ENCODE results near the gene OAS3. TPM values are rescaled to one million over a fixed set of nuclear protein-coding genes. Genes with fewer than 3 reads are reported as not detected.

The OAS3 gene
- total RNA-seq, 2 experiments from 2014 or later: 260 to 265 TPM

DNA sequence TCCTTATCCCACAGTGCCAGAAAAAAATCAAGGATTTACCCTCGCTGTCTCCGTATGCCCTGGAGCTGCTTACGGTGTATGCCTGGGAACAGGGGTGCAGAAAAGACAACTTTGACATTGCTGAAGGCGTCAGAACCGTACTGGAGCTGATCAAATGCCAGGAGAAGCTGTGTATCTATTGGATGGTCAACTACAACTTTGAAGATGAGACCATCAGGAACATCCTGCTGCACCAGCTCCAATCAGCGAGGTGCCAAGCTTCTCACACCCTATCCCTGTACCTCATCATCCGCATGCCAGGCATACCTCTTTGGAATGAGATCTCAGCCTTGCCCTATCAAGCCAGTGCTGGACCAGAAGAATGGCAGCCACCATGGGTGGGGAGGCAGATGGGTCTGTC lies 59.2 kb downstream of the OAS3 start:
- Mint-ChIP-seq H3K36me3 (ENCODE audit: low read depth) (peaks cover 94% of the 10 kb centered on the region), H3K9me3 (peaks cover 2% of the 10 kb centered on the region), H3K4me1 (peaks cover 19% of the 10 kb centered on the region), H3K4me3 (no peak overlapping the region), H3K27me3 (no peaks in the 10 kb centered on the region), H3K27ac (no peak overlapping the region)
- ChIA-PET CTCF (interaction anchor here (2.4 kb wide), 1 partner anchor 11 kb away, joined by 7 read pairs; no protein-coding TSS in a partner anchor), POLR2A (interaction anchor here (0.7 to 1.6 kb wide), 2 partner anchors 19 to 91 kb away, joined by 3 to 4 read pairs; partner anchors contain the start of genes OAS1 and OAS2)
- no peak for DNase-seq

DNA sequence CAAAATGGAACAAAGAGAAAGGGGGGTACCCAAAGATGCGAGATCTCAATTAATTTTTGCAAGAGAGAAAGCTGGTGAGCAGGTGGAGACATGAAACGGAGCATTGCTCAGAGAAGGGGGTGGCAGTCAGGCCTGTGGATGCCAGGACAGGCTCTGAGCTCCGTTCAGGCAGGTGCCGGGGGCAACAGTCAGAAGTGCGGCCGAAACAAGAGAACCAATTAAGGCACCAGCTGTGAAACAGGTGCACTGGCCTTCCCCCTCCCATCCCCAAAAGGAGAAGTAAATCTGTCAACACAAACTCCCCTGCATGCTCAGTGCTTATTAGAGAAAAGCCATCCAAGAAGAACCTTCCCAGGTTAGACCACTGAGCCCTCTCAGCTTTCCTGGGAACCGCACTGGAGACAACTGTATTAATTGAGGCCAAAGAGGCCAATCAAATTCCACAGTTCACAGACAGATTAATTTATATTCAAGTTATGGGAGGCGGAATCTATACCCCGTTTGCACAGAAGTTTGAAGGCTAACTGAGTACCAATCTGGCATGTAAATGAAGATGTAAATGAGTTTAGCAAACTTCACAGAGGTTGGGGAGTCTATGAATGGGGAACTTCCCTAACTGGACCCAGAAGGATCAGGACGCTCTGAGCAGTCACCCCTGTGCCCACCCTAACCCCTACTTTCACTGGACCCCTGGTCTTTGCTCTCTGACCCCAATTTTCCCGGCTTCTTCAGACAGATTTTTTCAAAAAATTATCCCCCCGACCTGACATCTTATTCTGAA lies 60.9 kb downstream of the OAS3 start:
- POLR2A ChIA-PET: no interaction called here
- no peaks in the 10 kb centered on the region for H3K9me3 Mint-ChIP-seq
- CTCF ChIA-PET: interaction anchor here (2.4 kb wide), 1 partner anchor 9 kb away, joined by 7 read pairs; no protein-coding TSS in a partner anchor
- no peak for DNase-seq
- no peak overlapping the region for H3K4me3 Mint-ChIP-seq
- H3K27me3 Mint-ChIP-seq: no peaks in the 10 kb centered on the region
- peaks cover 94% of the 10 kb centered on the region for H3K36me3 Mint-ChIP-seq (ENCODE audit: low read depth)
- H3K4me1 Mint-ChIP-seq: peaks cover 6% of the 10 kb centered on the region
- H3K27ac Mint-ChIP-seq: peak overlapping the region; percentile 23

DNA sequence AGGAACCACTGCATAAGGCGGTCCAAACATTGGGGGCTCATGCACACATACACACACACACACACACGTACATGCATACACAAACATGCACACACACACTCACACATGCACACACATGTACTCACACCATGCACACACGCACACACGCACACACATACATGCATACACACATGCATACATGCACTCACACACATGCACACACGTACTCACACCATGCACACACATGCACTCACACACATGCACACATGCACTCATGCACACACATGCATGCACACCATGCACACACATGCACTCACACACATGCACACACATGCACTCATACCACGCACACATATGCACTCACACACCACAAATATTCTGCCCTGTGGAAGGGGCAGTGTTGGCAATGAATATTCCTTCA lies 62.2 kb downstream of the OAS3 start:
- H3K36me3 Mint-ChIP-seq (ENCODE audit: low read depth): peaks cover 96% of the 10 kb centered on the region
- POLR2A ChIA-PET: no interaction called here
- CTCF ChIA-PET: no interaction called here
- no peaks in the 10 kb centered on the region for H3K9me3 Mint-ChIP-seq
- H3K4me1 Mint-ChIP-seq: peaks cover 2% of the 10 kb centered on the region
- H3K27ac Mint-ChIP-seq: no peak overlapping the region
- H3K4me3 Mint-ChIP-seq: no peak overlapping the region
- DNase-seq: no peak
- no peaks in the 10 kb centered on the region for H3K27me3 Mint-ChIP-seq

DNA sequence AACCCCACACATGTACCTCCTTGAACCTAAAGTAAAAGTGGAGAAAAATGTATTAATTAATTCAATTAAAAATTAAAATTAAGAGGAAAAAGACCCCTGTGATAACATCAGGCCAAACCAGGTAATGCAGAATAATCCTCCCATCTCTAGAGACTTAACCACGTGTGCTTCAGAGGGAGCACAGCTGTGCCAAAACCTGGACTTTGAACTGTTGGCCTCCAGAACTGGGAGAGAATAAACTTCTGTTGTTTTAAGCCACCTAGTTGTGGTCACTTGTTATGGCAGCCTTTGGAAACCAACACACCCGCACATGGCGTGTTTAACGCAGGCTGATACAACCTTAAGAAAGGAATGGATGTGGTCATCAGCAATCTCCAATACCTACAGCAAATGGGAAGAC lies 63.9 kb downstream of the OAS3 start:
- no peak for DNase-seq
- Mint-ChIP-seq H3K9me3 (no peaks in the 10 kb centered on the region), H3K27ac (no peak overlapping the region), H3K4me1 (peaks cover 2% of the 10 kb centered on the region), H3K4me3 (no peak overlapping the region), H3K27me3 (no peaks in the 10 kb centered on the region), H3K36me3 (ENCODE audit: low read depth) (peaks cover 93% of the 10 kb centered on the region)
- CTCF ChIA-PET: interaction anchor here (1.0 kb wide), 1 partner anchor 10 kb away, joined by 13 read pairs; no protein-coding TSS in a partner anchor
- POLR2A ChIA-PET: no interaction called here

DNA sequence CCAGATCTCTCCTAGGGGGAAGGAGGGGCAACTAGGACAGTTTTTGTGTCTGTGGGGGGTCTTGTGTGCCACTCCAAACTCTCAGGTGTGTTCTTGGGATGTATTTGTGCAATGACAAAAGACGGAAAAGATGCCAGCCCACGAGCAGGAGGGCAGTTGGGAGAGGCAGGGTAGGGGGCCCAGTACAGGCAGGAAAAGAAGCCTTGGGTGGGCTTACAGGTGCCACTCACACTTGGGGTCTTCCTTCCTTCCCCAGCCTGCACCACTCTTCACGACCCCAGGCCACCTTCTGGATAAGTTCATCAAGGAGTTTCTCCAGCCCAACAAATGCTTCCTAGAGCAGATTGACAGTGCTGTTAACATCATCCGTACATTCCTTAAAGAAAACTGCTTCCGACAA lies 64.4 kb downstream of the OAS3 start:
- ChIA-PET POLR2A (no interaction called here), CTCF (no interaction called here)
- Mint-ChIP-seq H3K27ac (no peak overlapping the region), H3K4me1 (peaks cover 2% of the 10 kb centered on the region), H3K36me3 (ENCODE audit: low read depth) (peaks cover 93% of the 10 kb centered on the region), H3K4me3 (no peak overlapping the region), H3K9me3 (no peaks in the 10 kb centered on the region), H3K27me3 (no peaks in the 10 kb centered on the region)
- DNase-seq: no peak

DNA sequence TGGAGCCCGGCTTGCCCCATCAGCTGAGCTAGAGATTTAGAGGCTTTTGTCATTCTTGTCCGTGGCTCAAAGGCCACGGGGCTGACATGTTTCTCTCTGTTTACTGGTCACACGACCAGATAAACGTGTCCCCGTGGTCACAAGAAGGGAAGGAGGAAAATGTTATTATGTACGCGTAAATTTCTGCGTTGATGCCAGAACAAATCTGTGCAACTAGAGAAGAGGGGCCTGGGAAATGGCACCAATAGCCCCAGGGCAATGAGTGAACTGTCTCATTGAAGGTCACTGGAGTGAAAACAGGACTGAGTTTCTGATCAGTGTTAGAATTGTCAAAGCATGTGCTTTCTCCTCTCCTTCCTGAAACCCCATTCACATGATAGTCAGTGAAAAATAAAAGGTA lies 65.4 kb downstream of the OAS3 start:
- no peak overlapping the region for H3K27ac Mint-ChIP-seq
- H3K36me3 Mint-ChIP-seq (ENCODE audit: low read depth): peaks cover 91% of the 10 kb centered on the region
- no peaks in the 10 kb centered on the region for H3K27me3 Mint-ChIP-seq
- DNase-seq: no peak
- H3K9me3 Mint-ChIP-seq: no peaks in the 10 kb centered on the region
- H3K4me3 Mint-ChIP-seq: no peak overlapping the region
- H3K4me1 Mint-ChIP-seq: peaks cover 1% of the 10 kb centered on the region
- POLR2A ChIA-PET: no interaction called here
- CTCF ChIA-PET: no interaction called here

DNA sequence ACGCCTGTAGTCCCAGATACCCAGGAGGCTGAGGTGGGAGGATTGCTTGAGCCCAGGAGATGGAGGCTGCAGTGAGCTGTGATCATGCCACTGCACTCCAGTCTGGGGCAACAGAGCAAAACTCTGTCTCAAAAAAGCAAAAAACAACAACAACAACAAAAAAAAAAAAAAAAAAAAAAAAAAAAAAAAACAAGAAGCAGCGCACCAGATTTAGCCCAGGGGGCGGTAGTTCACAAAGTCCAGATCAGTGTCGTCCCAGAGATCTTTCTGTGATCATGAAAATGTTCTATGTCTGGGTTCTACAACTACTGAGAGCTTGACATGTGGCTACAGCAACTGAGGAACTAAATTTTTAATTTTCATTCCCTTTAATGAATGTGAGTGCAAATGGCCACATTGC lies 67.5 kb downstream of the OAS3 start:
- H3K27ac Mint-ChIP-seq: no peak overlapping the region
- ChIA-PET POLR2A (no interaction called here), CTCF (interaction anchor here (0.6 to 0.8 kb wide), 5 partner anchors 10 to 356 kb away, joined by 3 to 4 read pairs (median 3); no protein-coding TSS in a partner anchor)
- no peak overlapping the region for H3K4me3 Mint-ChIP-seq
- H3K4me1 Mint-ChIP-seq: no peaks in the 10 kb centered on the region
- no peak for DNase-seq
- H3K9me3 Mint-ChIP-seq: peaks cover 4% of the 10 kb centered on the region
- no peaks in the 10 kb centered on the region for H3K27me3 Mint-ChIP-seq
- H3K36me3 Mint-ChIP-seq (ENCODE audit: low read depth): peaks cover 91% of the 10 kb centered on the region

DNA sequence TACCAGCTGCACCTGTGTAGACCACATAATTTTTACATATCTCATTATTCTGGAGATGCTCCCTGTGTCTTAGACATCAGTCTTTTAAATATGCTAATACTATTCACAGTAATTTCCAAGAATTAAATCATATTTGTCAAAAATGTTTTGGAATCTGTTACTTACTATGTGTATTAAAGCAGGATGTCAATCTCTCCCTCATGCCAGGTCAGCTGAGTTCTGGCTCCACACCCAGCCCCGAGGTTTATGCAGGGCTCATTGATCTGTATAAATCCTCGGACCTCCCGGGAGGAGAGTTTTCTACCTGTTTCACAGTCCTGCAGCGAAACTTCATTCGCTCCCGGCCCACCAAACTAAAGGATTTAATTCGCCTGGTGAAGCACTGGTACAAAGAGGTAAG lies 67.9 kb downstream of the OAS3 start:
- no peaks in the 10 kb centered on the region for H3K27me3 Mint-ChIP-seq
- peaks cover 93% of the 10 kb centered on the region for H3K36me3 Mint-ChIP-seq (ENCODE audit: low read depth)
- H3K4me3 Mint-ChIP-seq: no peak overlapping the region
- H3K4me1 Mint-ChIP-seq: no peaks in the 10 kb centered on the region
- peaks cover 6% of the 10 kb centered on the region for H3K9me3 Mint-ChIP-seq
- DNase-seq: no peak
- CTCF ChIA-PET: interaction anchor here (0.6 to 0.8 kb wide), 4 partner anchors 10 to 63 kb away, joined by 3 read pairs; no protein-coding TSS in a partner anchor
- H3K27ac Mint-ChIP-seq: no peak overlapping the region
- POLR2A ChIA-PET: no interaction called here

DNA sequence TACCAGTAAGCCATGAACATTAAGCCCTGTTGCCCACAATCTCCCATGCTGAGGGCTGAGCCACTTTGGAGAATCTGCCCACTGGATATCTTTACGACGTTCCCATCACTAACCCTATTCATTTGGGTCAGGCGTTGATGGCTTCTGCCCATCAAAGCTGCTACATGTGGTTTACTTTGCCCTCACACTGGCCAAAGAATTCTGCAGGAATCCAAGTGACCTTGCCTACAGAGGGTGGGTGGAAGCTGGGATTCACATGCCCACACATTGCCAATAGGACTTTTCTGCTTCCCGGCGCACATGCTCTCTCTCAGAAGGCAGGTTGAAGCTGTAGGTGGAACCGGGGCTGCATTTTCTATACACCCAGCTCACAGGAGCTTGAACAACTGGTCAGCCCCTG lies 68.4 kb downstream of the OAS3 start:
- peaks cover 6% of the 10 kb centered on the region for H3K9me3 Mint-ChIP-seq
- H3K36me3 Mint-ChIP-seq (ENCODE audit: low read depth): peaks cover 94% of the 10 kb centered on the region
- H3K27me3 Mint-ChIP-seq: no peaks in the 10 kb centered on the region
- no peak overlapping the region for H3K4me3 Mint-ChIP-seq
- POLR2A ChIA-PET: no interaction called here
- DNase-seq: no peak
- CTCF ChIA-PET: interaction anchor here (0.8 to 1.2 kb wide), 2 partner anchors 10 to 14 kb away, joined by 3 to 7 read pairs; no protein-coding TSS in a partner anchor
- H3K4me1 Mint-ChIP-seq: no peaks in the 10 kb centered on the region
- no peak overlapping the region for H3K27ac Mint-ChIP-seq

DNA sequence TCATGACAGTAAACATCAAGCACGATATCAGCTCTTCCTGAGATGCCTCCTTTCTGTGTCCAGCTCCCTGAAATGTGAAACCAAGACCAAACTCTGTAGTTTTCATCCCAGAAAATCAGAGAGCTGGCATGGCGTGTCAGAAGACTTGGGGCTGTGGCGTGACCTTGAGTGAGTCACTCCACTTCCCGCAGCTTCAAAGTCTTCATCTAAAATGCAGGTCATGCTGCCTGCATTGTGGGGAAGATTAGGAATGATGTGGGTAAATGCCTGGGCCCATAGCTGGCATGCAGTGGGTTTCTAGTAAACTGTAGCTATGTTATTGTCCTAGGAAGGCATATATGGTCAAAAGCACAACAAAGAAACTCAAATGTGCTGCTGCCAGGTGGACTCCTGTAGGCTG lies 68.9 kb downstream of the OAS3 start:
- H3K4me1 Mint-ChIP-seq: no peaks in the 10 kb centered on the region
- CTCF ChIA-PET: interaction anchor here (0.7 to 2.1 kb wide), 3 partner anchors 9 to 23 kb away, joined by 3 to 7 read pairs (median 7); no protein-coding TSS in a partner anchor
- POLR2A ChIA-PET: no interaction called here
- H3K27ac Mint-ChIP-seq: no peak overlapping the region
- H3K36me3 Mint-ChIP-seq (ENCODE audit: low read depth): peaks cover 94% of the 10 kb centered on the region
- H3K27me3 Mint-ChIP-seq: no peaks in the 10 kb centered on the region
- H3K9me3 Mint-ChIP-seq: peaks cover 6% of the 10 kb centered on the region
- no peak for DNase-seq
- no peak overlapping the region for H3K4me3 Mint-ChIP-seq

DNA sequence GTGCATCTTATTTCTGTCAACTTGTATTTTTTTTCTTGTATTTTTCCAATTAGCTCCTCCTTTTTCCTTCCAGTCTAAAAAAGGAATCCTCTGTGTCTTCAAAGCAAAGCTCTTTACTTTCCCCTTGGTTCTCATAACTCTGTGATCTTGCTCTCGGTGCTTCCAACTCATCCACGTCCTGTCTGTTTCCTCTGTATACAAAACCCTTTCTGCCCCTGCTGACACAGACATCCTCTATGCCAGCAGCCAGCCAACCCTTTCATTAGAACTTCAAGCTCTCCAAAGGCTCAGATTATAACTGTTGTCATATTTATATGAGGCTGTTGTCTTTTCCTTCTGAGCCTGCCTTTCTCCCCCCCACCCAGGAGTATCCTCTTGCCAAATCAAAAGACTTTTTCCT lies 72.4 kb downstream of the OAS3 start:
- ChIA-PET POLR2A (no interaction called here), CTCF (interaction anchor here (2.1 kb wide), 1 partner anchor 18 kb away, joined by 11 read pairs; no protein-coding TSS in a partner anchor)
- Mint-ChIP-seq H3K4me3 (no peak overlapping the region), H3K9me3 (peaks cover 6% of the 10 kb centered on the region), H3K4me1 (no peaks in the 10 kb centered on the region), H3K27ac (no peak overlapping the region), H3K27me3 (no peaks in the 10 kb centered on the region), H3K36me3 (ENCODE audit: low read depth) (peaks cover 70% of the 10 kb centered on the region)
- DNase-seq: no peak

DNA sequence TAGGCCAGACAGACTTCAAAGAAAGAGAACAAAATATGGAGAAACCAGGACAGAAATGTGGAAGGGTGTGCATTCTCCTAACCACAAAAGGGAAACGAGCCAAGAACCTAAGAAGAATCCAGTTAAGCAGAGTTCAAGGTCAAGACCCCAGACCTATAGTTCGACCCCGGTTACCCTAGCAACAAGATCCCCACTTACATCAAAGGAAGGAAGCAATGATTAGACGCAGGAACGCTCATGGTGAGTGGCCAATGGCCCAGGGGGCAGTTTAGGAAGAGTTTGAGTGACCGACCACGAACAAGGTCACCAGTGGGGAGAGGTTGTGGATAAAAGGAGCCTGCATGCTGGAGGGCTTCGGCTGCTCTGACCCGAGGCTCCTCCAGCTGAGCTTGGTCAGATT lies 76.3 kb downstream of the OAS3 start:
- Mint-ChIP-seq H3K27me3 (no peaks in the 10 kb centered on the region), H3K27ac (no peak overlapping the region), H3K9me3 (peaks cover 6% of the 10 kb centered on the region), H3K36me3 (ENCODE audit: low read depth) (peaks cover 34% of the 10 kb centered on the region), H3K4me1 (no peaks in the 10 kb centered on the region), H3K4me3 (no peak overlapping the region)
- DNase-seq: no peak
- ChIA-PET CTCF (no interaction called here), POLR2A (interaction anchor here (0.9 kb wide), 1 partner anchor 452 kb away, joined by 3 read pairs; no protein-coding TSS in a partner anchor)

DNA sequence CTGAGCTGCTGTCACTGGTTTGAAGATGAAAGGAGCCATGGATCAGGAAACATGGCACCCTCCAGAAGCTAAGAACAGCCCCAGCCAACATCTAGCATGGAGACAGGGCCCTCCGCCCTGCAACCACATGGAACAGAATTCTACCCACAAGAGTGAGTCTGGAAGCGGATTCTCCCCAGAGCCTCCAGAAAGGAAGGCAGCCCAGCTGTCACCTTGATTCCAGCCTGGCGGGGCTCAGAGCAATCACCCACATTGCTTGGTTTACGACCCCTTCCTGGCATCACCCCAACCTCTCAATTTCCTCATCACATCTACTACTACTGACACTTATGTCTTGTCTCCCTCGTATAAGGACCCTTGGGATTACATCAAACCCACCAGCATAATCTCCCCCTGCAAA lies 78.5 kb downstream of the OAS3 start:
- H3K27ac Mint-ChIP-seq: no peak overlapping the region
- H3K4me1 Mint-ChIP-seq: peaks cover 4% of the 10 kb centered on the region
- H3K27me3 Mint-ChIP-seq: peaks cover 8% of the 10 kb centered on the region
- H3K4me3 Mint-ChIP-seq: no peak overlapping the region
- H3K9me3 Mint-ChIP-seq: no peaks in the 10 kb centered on the region
- H3K36me3 Mint-ChIP-seq (ENCODE audit: low read depth): peaks cover 12% of the 10 kb centered on the region
- ChIA-PET CTCF (interaction anchor here (0.9 to 1.0 kb wide), 2 partner anchors 11 to 24 kb away, joined by 3 to 4 read pairs; no protein-coding TSS in a partner anchor), POLR2A (interaction anchor here (1.1 kb wide), 1 partner anchor 8 kb away, joined by 3 read pairs; no protein-coding TSS in a partner anchor)
- no peak for DNase-seq

Data from activated CD4-positive, alpha-beta memory T cell treated with anti-CD3 and anti-CD28 coated beads, Interleukin-2, amount 10 ng/mL, durations not matched to agents 7 days and 5 days (primary cell).